Neutrophil (primary cell): ENCODE data around the gene CYLD.

Experiments used
- H3K27ac ChIP-seq: fragments of 200-600 bp; sonication (generic); 2 replicates; pipeline ENCODE4 v1.5.1; 2016; ENCODE audit warnings: mild to moderate bottlenecking, moderate library complexity
- H3K27me3 ChIP-seq: fragments of 200-600 bp; sonication (generic); 2 replicates; pipeline ENCODE4 v1.6.0; 2016; ENCODE audit warnings: mild to moderate bottlenecking
- H3K36me3 ChIP-seq: fragments of 200-600 bp; sonication (generic); 2 replicates; pipeline ENCODE4 v1.5.1; 2017
- H3K4me1 ChIP-seq, 2 experiments: fragments of 200-600 bp in 1 of 2; sonication (generic) in 1 of 2; 1 replicate in 1 of 2; 2 replicates in 1 of 2; pipeline versions ENCODE4 v1.5.1 to v1.6.1; 2013 to 2016; ENCODE audit warnings: low read depth in 1 of 2, low read length in 1 of 2, mild to moderate bottlenecking in 1 of 2, moderate library complexity in 1 of 2; ENCODE audit not compliant: control insufficient read depth in 1 of 2, insufficient read depth in 1 of 2
- H3K4me3 ChIP-seq, 2 experiments: fragments of 200-600 bp in 1 of 2; sonication (generic) in 1 of 2; 1 replicate in 1 of 2; 2 replicates in 1 of 2; pipeline ENCODE4 v1.5.1; 2013 to 2016; ENCODE audit warnings: low read depth in 1 of 2, low read length in 1 of 2, mild to moderate bottlenecking in 1 of 2, moderate library complexity in 1 of 2
- H3K9me3 ChIP-seq: fragments of 200-600 bp; sonication (generic); 2 replicates; pipeline ENCODE4 v1.5.1; 2016
- CTCF ChIP-seq: fragments of 200-600 bp; sonication (generic); IDR thresholded peaks from 2 replicates; pipeline ENCODE4 v1.5.1; 2016; ENCODE audit warnings: antibody characterized with exemption

CYLD gene

DNA sequence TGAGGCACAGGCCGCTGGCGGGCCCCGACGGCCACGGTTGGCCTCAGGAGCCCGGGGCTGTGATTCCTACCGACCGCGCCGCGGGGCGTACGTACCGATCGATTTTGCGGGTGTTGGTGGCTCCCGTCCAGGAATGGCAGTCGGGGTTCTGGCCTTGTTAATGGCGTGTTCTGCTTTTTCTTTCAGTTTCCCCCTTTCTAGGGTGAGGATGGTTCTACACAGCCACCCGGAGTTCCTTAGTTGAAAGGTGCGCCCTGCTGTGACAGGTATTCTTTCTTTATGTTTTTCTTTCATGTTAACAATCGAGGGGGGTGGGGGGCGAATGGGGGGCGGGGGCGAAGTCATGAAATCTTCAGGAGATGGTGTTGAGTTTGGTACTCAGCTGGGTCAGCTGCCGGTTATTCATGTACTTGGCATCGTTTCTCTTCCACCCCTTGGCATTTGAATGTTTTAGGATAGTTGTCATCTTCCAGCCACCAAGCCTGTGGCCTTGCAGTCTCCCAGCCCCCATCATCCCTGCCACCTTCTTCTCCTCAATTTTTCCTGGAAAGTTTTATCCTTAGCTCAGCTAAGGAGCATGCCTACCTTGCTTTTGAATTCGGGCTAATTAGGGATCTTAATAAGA, 802 bp downstream of the CYLD start:
- Histone ChIP-seq H3K27ac (peak overlapping the region; percentile 100), H3K9me3 (no peaks in the 10 kb centered on the region), H3K36me3 (peaks cover 27% of the 10 kb centered on the region), H3K4me1 (peaks cover 35 to 56% of the 10 kb centered on the region in 2 experiments), H3K27me3 (no peaks in the 10 kb centered on the region), H3K4me3 (peak overlapping the region; percentile 84 to 89)
- no peak for TF ChIP-seq CTCF

DNA sequence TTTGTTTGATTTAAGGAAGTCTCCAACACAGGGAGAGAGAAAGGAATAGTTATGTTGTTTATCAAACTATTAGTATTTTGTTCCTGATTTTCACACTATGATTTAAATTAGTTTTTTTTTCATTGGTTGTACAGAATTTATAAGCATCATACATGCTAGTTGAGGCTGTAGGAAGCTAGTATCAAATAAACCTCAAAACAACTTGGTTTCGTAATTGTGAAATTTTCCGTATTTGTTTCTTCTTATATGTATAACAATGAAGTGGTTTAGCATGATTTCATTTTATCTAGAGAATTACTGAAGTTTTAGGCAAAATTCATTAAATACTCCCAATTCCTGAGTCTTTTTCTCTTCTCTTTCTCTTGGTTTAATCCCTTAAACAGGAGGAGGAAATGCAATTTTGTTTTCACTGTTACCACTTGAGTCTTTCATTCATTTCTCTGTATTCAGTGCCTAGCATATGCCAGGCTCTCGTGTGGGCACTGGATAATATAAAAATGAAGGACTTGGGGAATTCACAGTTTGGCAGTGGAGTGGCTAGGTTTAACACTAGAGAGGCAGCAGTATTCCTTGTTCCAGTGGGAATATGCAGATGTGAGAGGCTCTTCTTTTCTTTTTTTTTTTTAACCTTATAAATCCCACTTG, 1.8 kb downstream of the CYLD start:
- Histone ChIP-seq H3K4me3 (peak overlapping the region; percentile 84 to 89), H3K9me3 (no peaks in the 10 kb centered on the region), H3K27me3 (no peaks in the 10 kb centered on the region), H3K27ac (peak overlapping the region; percentile 100), H3K4me1 (peaks cover 38 to 62% of the 10 kb centered on the region in 2 experiments), H3K36me3 (peaks cover 24% of the 10 kb centered on the region)
- TF ChIP-seq CTCF = no peak

GRCh38 chr16:50744881-50745280, 3.0 kb downstream of the CYLD start:
- TF ChIP-seq CTCF = no peak
- no peak overlapping the region for H3K4me3 ChIP-seq
- H3K36me3 ChIP-seq = peaks cover 33% of the 10 kb centered on the region
- peaks cover 38 to 62% of the 10 kb centered on the region in 2 experiments for H3K4me1 ChIP-seq
- peak overlapping the region; percentile 50 for H3K27ac ChIP-seq
- H3K9me3 ChIP-seq = no peaks in the 10 kb centered on the region
- H3K27me3 ChIP-seq = no peaks in the 10 kb centered on the region

GRCh38 chr16:50745940-50746339, 4.1 kb downstream of the CYLD start:
- Histone ChIP-seq H3K4me3 (no peak overlapping the region), H3K36me3 (peaks cover 43% of the 10 kb centered on the region), H3K9me3 (no peaks in the 10 kb centered on the region), H3K27me3 (no peaks in the 10 kb centered on the region), H3K27ac (no peak overlapping the region), H3K4me1 (peaks cover 33 to 58% of the 10 kb centered on the region in 2 experiments)
- TF ChIP-seq CTCF = no peak

DNA sequence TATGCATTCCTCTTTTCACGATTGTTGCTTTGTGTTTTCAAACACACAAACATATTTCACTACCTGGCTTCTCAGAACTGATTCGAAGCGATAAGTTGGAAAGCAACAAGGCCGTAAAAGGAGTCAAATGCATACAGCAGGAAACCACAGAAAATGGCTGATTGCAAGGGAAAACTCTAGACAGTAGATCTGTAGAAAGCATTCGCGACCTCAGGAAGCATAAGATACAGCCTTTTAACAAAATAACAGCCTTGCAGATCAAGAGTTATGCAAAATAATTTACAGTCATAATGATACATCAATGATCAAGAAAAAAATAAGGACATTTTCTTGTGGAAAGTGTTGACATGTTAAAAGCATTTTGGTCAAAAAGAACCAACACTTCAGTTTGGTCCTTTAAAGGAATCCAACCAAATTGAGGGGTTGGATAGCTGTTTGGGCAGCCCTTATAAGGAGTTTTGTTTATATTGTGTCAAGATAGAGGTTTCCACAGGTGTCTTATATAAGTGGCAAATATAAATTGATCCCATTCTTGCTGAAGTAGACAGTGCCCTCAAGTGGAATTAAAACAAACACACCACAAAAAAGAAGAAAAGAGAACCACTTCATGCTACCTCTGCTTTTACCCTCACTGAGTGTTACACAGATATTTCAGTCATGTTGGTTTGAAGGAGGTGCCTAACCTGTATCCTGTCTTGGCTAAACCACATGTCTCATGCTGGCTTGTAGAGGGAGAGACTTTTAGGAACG, 5.5 kb downstream of the CYLD start:
- no peak overlapping the region for H3K4me3 ChIP-seq
- H3K9me3 ChIP-seq = no peaks in the 10 kb centered on the region
- no peaks in the 10 kb centered on the region for H3K27me3 ChIP-seq
- peaks cover 51% of the 10 kb centered on the region for H3K36me3 ChIP-seq
- no peak for TF ChIP-seq CTCF
- peak overlapping the region; percentile 42 for H3K27ac ChIP-seq
- peaks cover 31 to 60% of the 10 kb centered on the region in 2 experiments for H3K4me1 ChIP-seq
